SK-N-MC (cell line): ENCODE data around the gene PRPF18.

Experiments
- EZH2 ChIP-seq: fragments of 200-600 bp; sonication (generic); IDR thresholded peaks from one replicate; pipeline ENCODE4 v1.6.1; 2017; ENCODE audit warnings: antibody characterized with exemption
- FOXP2 ChIP-seq: optimal IDR thresholded peaks from 2 replicates; pipeline ENCODE3; 2011; ENCODE audit warnings: mild to moderate bottlenecking, moderate library complexity; ENCODE audit not compliant: insufficient read depth; ENCODE audit errors: extremely low read length, control extremely low read depth
- POLR2AphosphoS5 ChIP-seq: IDR thresholded peaks from 2 replicates; pipeline ENCODE4 v1.6.1; 2012; ENCODE audit warnings: mild to moderate bottlenecking, low read depth, low read length, borderline replicate concordance

GRCh38 chr10:13672548-13672947 lies 85.8 kb downstream of the PRPF18 start:
- no peak for TF ChIP-seq EZH2
- no peak for TF ChIP-seq POLR2AphosphoS5
- TF ChIP-seq FOXP2 = no peak
